Fibroblast of lung (primary cell): ENCODE data around the gene MAP7.

Experiments
- CTCF ChIP-seq, 2 donors: IDR thresholded peaks in 1 of 2; conservative IDR thresholded peaks in 1 of 2; 1 replicate in 1 of 2; 2 replicates in 1 of 2; pipeline ENCODE4 v1.5.1; 2011 to 2012; ENCODE audit warnings: low read length in 2 of 2, control low read depth in 1 of 2, inconsistent platforms in 1 of 2, low read depth in 1 of 2, mild to moderate bottlenecking in 1 of 2
- EZH2 ChIP-seq: IDR thresholded peaks from 2 replicates; pipeline ENCODE4 v1.5.1; 2012; ENCODE audit warnings: low read length, control low read depth, mild to moderate bottlenecking; ENCODE audit errors: missing control alignments

GRCh38 chr6:136511926-136512325 is 38.3 kb downstream of the MAP7 start:
- no peak for TF ChIP-seq CTCF (conservative IDR thresholded peaks at IDR 0.05 in 1 of 2, IDR thresholded peaks at IDR 0.05 in 1 of 2; ENCODE audit: low read depth in 1 of 2, low read length in 2 of 2)
- TF ChIP-seq EZH2 = no peak
